Measurements from ENCODE around the gene KIF3B. TPM values are rescaled to one million over a fixed set of nuclear protein-coding genes. Genes with fewer than 3 reads are reported as not detected.
"Not testable (repeated sequence)": the region's sequence is repeated elsewhere in the genome, so short reads cannot be mapped to it uniquely, and the experiment has no call there.

The KIF3B gene
- total and polyA plus RNA-seq, 2 donors (not counting 1 experiment from before 2014, with no cell fraction given): 12.7 to 17.5 TPM

- Mint-ChIP-seq H3K27ac (no peak overlapping the region), H3K27me3 (no peaks in the 10 kb centered on the region), H3K4me3 (no peak overlapping the region), H3K4me1 (peaks cover 19% of the 10 kb centered on the region), H3K9me3 (ENCODE audit: insufficient read depth) (no peaks in the 10 kb centered on the region)
- ChIA-PET CTCF (no interaction called here), POLR2A (no interaction called here)
- Histone ChIP-seq H3K27ac (ENCODE audit: low read length in 2 of 2) (no peak overlapping the region), H2AFZ (ENCODE audit: insufficient read depth, low read depth, low read length, poor library complexity, severe bottlenecking) (no peak overlapping the region), H4K20me1 (ENCODE audit: control insufficient read depth, insufficient read depth, low read length, poor library complexity, severe bottlenecking) (no peaks in the 10 kb centered on the region), H3K36me3 (replicated peaks in 1 of 2; ENCODE audit: control extremely low read depth in 1 of 2, control insufficient read depth in 1 of 2, extremely low read depth in 1 of 2, insufficient read depth in 2 of 2, low read length in 1 of 2) (no peaks in the 10 kb centered on the region), H3K9ac (ENCODE audit: low read length) (no peak overlapping the region), H3K4me1 (ENCODE audit: control insufficient read depth in 2 of 2, insufficient read depth in 2 of 2, low read length in 2 of 2) (peaks cover 7% of the 10 kb centered on the region in 2 donors), H3K27me3 (replicated peaks in 1 of 4; ENCODE audit: control extremely low read depth in 1 of 4, control insufficient read depth in 3 of 4, insufficient read depth in 4 of 4, low read length in 3 of 4) (peaks cover 0 to 3% (median 0%) of the 10 kb centered on the region in 4 experiments), H3K79me2 (ENCODE audit: control insufficient read depth, insufficient read depth, low read length) (no peaks in the 10 kb centered on the region), H3K4me2 (replicated peaks; ENCODE audit: low read depth, low read length, poor library complexity, severe bottlenecking) (no peak overlapping the region), H3K4me3 (ENCODE audit: control extremely low read depth in 1 of 5, extremely low read depth in 1 of 5, insufficient read depth in 1 of 5, low read depth in 2 of 5, low read length in 4 of 5) (no peak overlapping the region), H3K9me3 (ENCODE audit: control extremely low read depth in 1 of 3, control insufficient read depth in 2 of 3, insufficient read depth in 1 of 3, low read length in 2 of 3) (peaks cover 0 to 4% (median 0%) of the 10 kb centered on the region in 3 donors)
- no peak for TF ChIP-seq CTCF (IDR thresholded peaks at IDR 0.05)
- no peak for TF ChIP-seq EZH2 (IDR thresholded peaks at IDR 0.05; ENCODE audit: borderline replicate concordance, insufficient read depth, low read depth, low read length, poor library complexity, severe bottlenecking)
- intact Hi-C loops (cut with micrococcal nuclease): no loop called here
- WGBS (ENCODE audit: insufficient coverage): 93% methylated on average over 4 of the region's 5 CpGs
- no peak for DNase-seq
- ATAC-seq (ENCODE audit: low read depth): no peak
These were observed 5.8 kb upstream of the KIF3B start for GRCh38 chr20:32271620-32272019.

GRCh38 chr20:32274359-32274758, 3.1 kb upstream of the KIF3B start:
- 100% methylated on average over 1 of the region's 3 CpGs for WGBS (ENCODE audit: insufficient coverage)
- H3K27ac ChIP-seq (ENCODE audit: low read length in 2 of 2): no peak overlapping the region
- peaks cover 17 to 21% of the 10 kb centered on the region in 2 donors for H3K4me1 ChIP-seq (ENCODE audit: control insufficient read depth in 2 of 2, insufficient read depth in 2 of 2, low read length in 2 of 2)
- H2AFZ ChIP-seq (ENCODE audit: insufficient read depth, low read depth, low read length, poor library complexity, severe bottlenecking): no peak overlapping the region
- no peak overlapping the region for H3K27ac Mint-ChIP-seq
- peaks cover 25% of the 10 kb centered on the region for H3K79me2 ChIP-seq (ENCODE audit: control insufficient read depth, insufficient read depth, low read length)
- peaks cover 26% of the 10 kb centered on the region for H3K4me1 Mint-ChIP-seq
- intact Hi-C loops (cut with micrococcal nuclease): no loop called here
- no peak overlapping the region for H3K4me2 ChIP-seq (replicated peaks; ENCODE audit: low read depth, low read length, poor library complexity, severe bottlenecking)
- no peaks in the 10 kb centered on the region for H3K36me3 ChIP-seq (replicated peaks in 1 of 2; ENCODE audit: control extremely low read depth in 1 of 2, control insufficient read depth in 1 of 2, extremely low read depth in 1 of 2, insufficient read depth in 2 of 2, low read length in 1 of 2)
- H3K9me3 Mint-ChIP-seq (ENCODE audit: insufficient read depth): no peaks in the 10 kb centered on the region
- ChIA-PET CTCF (no interaction called here), POLR2A (no interaction called here)
- ATAC-seq (ENCODE audit: low read depth): no peak
- H3K9me3 ChIP-seq (ENCODE audit: control extremely low read depth in 1 of 3, control insufficient read depth in 2 of 3, insufficient read depth in 1 of 3, low read length in 2 of 3): peaks cover 0 to 4% (median 0%) of the 10 kb centered on the region in 3 donors
- no peak overlapping the region for H3K4me3 Mint-ChIP-seq
- no peak overlapping the region for H3K4me3 ChIP-seq (ENCODE audit: control extremely low read depth in 1 of 5, extremely low read depth in 1 of 5, insufficient read depth in 1 of 5, low read depth in 2 of 5, low read length in 4 of 5)
- H3K9ac ChIP-seq (ENCODE audit: low read length): no peak overlapping the region
- H3K27me3 Mint-ChIP-seq: no peaks in the 10 kb centered on the region
- H4K20me1 ChIP-seq (ENCODE audit: control insufficient read depth, insufficient read depth, low read length, poor library complexity, severe bottlenecking): peaks cover 7% of the 10 kb centered on the region
- H3K27me3 ChIP-seq (replicated peaks in 1 of 4; ENCODE audit: control extremely low read depth in 1 of 4, control insufficient read depth in 3 of 4, insufficient read depth in 4 of 4, low read length in 3 of 4): peaks cover 0 to 3% (median 0%) of the 10 kb centered on the region in 4 experiments
- no peak for DNase-seq
- TF ChIP-seq EZH2 (IDR thresholded peaks at IDR 0.05; ENCODE audit: borderline replicate concordance, insufficient read depth, low read depth, low read length, poor library complexity, severe bottlenecking) (no peak), CTCF (IDR thresholded peaks at IDR 0.05) (no peak)

GRCh38 chr20:32275163-32275562, 2.3 kb upstream of the KIF3B start:
- H3K9ac ChIP-seq (ENCODE audit: low read length); H3K27me3 Mint-ChIP-seq; H3K4me3 ChIP-seq (ENCODE audit: control extremely low read depth in 1 of 5, extremely low read depth in 1 of 5, insufficient read depth in 1 of 5, low read depth in 2 of 5, low read length in 4 of 5); H3K4me2 ChIP-seq (replicated peaks; ENCODE audit: low read depth, low read length, poor library complexity, severe bottlenecking); H3K27me3 ChIP-seq (replicated peaks in 1 of 4; ENCODE audit: control extremely low read depth in 1 of 4, control insufficient read depth in 3 of 4, insufficient read depth in 4 of 4, low read length in 3 of 4); POLR2A ChIA-PET; DNase-seq; H3K27ac Mint-ChIP-seq; H4K20me1 ChIP-seq (ENCODE audit: control insufficient read depth, insufficient read depth, low read length, poor library complexity, severe bottlenecking); H3K4me3 Mint-ChIP-seq; ATAC-seq (ENCODE audit: low read depth); H3K9me3 Mint-ChIP-seq (ENCODE audit: insufficient read depth); H3K9me3 ChIP-seq (ENCODE audit: control extremely low read depth in 1 of 3, control insufficient read depth in 2 of 3, insufficient read depth in 1 of 3, low read length in 2 of 3); H3K36me3 ChIP-seq (replicated peaks in 1 of 2; ENCODE audit: control extremely low read depth in 1 of 2, control insufficient read depth in 1 of 2, extremely low read depth in 1 of 2, insufficient read depth in 2 of 2, low read length in 1 of 2); H2AFZ ChIP-seq (ENCODE audit: insufficient read depth, low read depth, low read length, poor library complexity, severe bottlenecking); H3K27ac ChIP-seq (ENCODE audit: low read length in 2 of 2): not testable (repeated sequence)
- intact Hi-C loops (cut with micrococcal nuclease): loop anchor here (5.0 kb wide), 1 partner anchor 212 kb away; no protein-coding TSS in a partner anchor
- WGBS (ENCODE audit: insufficient coverage): no CpG with 5 or more reads among the region's 3 CpGs
- peaks cover 32% of the 10 kb centered on the region for H3K4me1 Mint-ChIP-seq
- CTCF ChIA-PET: interaction anchor here (1.1 kb wide), 1 partner anchor 33 kb away, joined by 4 read pairs; no protein-coding TSS in a partner anchor
- Histone ChIP-seq H3K4me1 (ENCODE audit: control insufficient read depth in 2 of 2, insufficient read depth in 2 of 2, low read length in 2 of 2) (peaks cover 23 to 29% of the 10 kb centered on the region in 2 donors), H3K79me2 (ENCODE audit: control insufficient read depth, insufficient read depth, low read length) (peaks cover 33% of the 10 kb centered on the region)

Data from B cell (primary cell).